ENCODE data around the gene LBHD1. TPM values are rescaled to one million over a fixed set of nuclear protein-coding genes. Genes with fewer than 3 reads are reported as not detected.

Gene LBHD1
- total and polyA plus RNA-seq, 2 donors (not counting 3 experiments of a cell fraction or from before 2014, with no cell fraction given) = 3.8 to 7.5 TPM

DNA sequence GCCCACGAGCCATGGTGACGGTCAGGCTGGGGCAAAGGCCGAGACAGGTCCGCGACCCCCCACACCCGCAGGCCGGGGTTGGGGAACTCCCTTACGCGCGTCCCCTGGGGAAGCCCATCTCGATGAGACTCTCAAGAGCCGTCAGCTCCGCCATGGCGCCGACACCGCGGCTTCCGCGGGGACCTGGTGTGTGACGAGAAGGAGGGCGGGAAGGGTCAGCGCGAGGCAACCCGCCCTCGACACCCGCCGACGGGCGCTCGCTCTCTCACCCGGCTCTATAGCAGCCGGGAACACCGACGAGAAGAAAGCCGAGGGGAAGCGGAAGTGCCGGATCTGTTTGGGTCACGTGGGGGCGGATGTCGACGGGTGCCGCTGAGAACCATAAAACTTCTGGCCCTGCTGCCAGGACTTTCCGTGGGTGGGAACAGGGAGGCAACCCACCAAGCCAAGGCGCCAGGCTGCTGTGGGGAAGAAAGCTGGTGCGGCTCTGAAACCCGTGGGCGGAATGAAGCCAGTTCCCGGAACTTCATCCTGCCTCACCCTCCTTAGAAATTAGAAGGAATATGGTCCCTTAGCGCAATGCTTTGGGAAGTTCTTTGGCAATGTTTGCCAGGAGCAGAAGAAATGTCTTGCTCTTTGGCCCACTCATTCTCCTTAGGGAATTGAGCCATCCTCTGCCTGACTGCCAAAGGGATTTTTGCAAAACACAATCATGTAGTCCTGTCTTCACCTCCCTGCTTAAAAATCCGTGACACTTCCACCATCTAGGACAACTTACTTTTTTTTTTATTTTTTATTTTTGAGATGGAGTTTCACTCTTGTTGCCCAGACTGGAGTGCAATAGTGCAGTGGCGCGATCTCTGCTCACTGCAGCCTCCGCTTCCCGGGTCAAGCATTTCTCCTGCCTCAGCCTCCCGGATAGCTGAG is 7.0 kb upstream of the LBHD1 start, which contains the start of gene UBXN1:
Gene UBXN1, minus strand, starts transcription at position 304 of the 927 bp plus-strand sequence. Its CDS starts 150 bp downstream, at position 154.
- ChIA-PET CTCF (interaction anchor here (1.0 to 3.9 kb wide), 3 partner anchors 14 to 24 kb away, joined by 3 to 118 read pairs (median 4); partner anchors contain the start of genes C11orf98, CSKMT and LRRN4CL), POLR2A (interaction anchor here (0.6 to 3.2 kb wide), 3 partner anchors 14 to 160 kb away, joined by 3 to 33 read pairs (median 4); partner anchors contain the start of genes C11orf98, CSKMT and WDR74)
- dilution Hi-C loops (cut with MboI; ENCODE audit: extremely low pct_ligation_motif_present, low sequenced_read_pairs) = no loop called here
- DNase-seq (ENCODE audit: low read depth, low spot score) (peak; percentile 89), FAIRE-seq (peak; percentile 93)
- peak within 1 kb of the TSS; percentile 76 to 93 (median 79) for H3K4me3 ChIP-seq (replicated peaks in 1 of 3; ENCODE audit: insufficient read depth in 1 of 3, low read depth in 1 of 3, low read length in 3 of 3)
- H3K36me3 ChIP-seq (ENCODE audit: control insufficient read depth in 2 of 2, extremely low read depth in 1 of 2, insufficient read depth in 2 of 2, low read length in 2 of 2) = peaks cover 0 to 17% of the 10 kb centered on the region in 2 experiments
- peak within 1 kb of the TSS; percentile 72 for H2AFZ ChIP-seq (ENCODE audit: low read depth, low read length)
- peaks cover 16% of the 10 kb centered on the region for H3K79me2 ChIP-seq (ENCODE audit: control insufficient read depth, insufficient read depth, low read length)
- TF ChIP-seq, protein P1, sequence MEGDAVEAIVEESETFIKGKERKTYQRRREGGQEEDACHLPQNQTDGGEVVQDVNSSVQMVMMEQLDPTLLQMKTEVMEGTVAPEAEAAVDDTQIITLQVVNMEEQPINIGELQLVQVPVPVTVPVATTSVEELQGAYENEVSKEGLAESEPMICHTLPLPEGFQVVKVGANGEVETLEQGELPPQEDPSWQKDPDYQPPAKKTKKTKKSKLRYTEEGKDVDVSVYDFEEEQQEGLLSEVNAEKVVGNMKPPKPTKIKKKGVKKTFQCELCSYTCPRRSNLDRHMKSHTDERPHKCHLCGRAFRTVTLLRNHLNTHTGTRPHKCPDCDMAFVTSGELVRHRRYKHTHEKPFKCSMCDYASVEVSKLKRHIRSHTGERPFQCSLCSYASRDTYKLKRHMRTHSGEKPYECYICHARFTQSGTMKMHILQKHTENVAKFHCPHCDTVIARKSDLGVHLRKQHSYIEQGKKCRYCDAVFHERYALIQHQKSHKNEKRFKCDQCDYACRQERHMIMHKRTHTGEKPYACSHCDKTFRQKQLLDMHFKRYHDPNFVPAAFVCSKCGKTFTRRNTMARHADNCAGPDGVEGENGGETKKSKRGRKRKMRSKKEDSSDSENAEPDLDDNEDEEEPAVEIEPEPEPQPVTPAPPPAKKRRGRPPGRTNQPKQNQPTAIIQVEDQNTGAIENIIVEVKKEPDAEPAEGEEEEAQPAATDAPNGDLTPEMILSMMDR (IDR thresholded peaks at IDR 0.05; ENCODE audit: extremely low read depth in 1 of 2, insufficient read depth in 1 of 2, low read depth in 1 of 2, low read length in 2 of 2) = no peak
- TF ChIP-seq POLR2AphosphoS5 (IDR thresholded peaks at IDR 0.05; ENCODE audit: insufficient read depth, low read depth, low read length) (peak; percentile 89), MYC (IDR thresholded peaks at IDR 0.05; ENCODE audit: low read depth, low read length) (peak; percentile 26), EZH2 (IDR thresholded peaks at IDR 0.05; ENCODE audit: borderline replicate concordance, low read depth, low read length, severe bottlenecking) (no peak), GATA2 (IDR thresholded peaks at IDR 0.05; ENCODE audit: insufficient read depth, insufficient read length, low read depth, low read length) (no peak), JUN (IDR thresholded peaks at IDR 0.05; ENCODE audit: borderline replicate concordance, insufficient read depth, insufficient read length, low read depth) (no peak), POLR2A (IDR thresholded peaks at IDR 0.05; ENCODE audit: low read depth, low read length) (peak; percentile 84), FOS (IDR thresholded peaks at IDR 0.05; ENCODE audit: borderline replicate concordance, insufficient read depth, low read length) (no peak)
- TF ChIP-seq, protein P2, sequence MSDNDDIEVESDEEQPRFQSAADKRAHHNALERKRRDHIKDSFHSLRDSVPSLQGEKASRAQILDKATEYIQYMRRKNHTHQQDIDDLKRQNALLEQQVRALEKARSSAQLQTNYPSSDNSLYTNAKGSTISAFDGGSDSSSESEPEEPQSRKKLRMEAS (IDR thresholded peaks at IDR 0.05; ENCODE audit: insufficient read depth, insufficient read length) = peak; percentile 97
- H3K9me1 ChIP-seq (replicated peaks; ENCODE audit: control insufficient read depth, extremely low read depth, insufficient read depth, low read length) = no peaks in the 10 kb centered on the region
- no peaks in the 10 kb centered on the region for H3K9me3 ChIP-seq (replicated peaks; ENCODE audit: control insufficient read depth, insufficient read depth, low read length)
- H3K9ac ChIP-seq (replicated peaks; ENCODE audit: extremely low read depth, insufficient read depth, low read length) = peak within 1 kb of the TSS; percentile 85
- H4K20me1 ChIP-seq (replicated peaks; ENCODE audit: control insufficient read depth, extremely low read depth, insufficient read depth, low read length) = no peaks in the 10 kb centered on the region
- H3K27me3 ChIP-seq (ENCODE audit: control insufficient read depth in 2 of 2, insufficient read depth in 2 of 2, low read length in 2 of 2) = no peaks in the 10 kb centered on the region
- intact Hi-C loops (cut with micrococcal nuclease) = loop anchor here (1.0 to 2.0 kb wide), 3 partner anchors 14 to 183 kb away; partner anchors contain the start of genes C11orf98, CSKMT and HNRNPUL2
- BruUV-seq (replicated peaks) = TSS peak; percentile 91
- H3K4me1 ChIP-seq (ENCODE audit: control insufficient read depth, extremely low read depth, insufficient read depth, low read length) = peaks cover 11% of the 10 kb centered on the region
- H3K27ac ChIP-seq (ENCODE audit: insufficient read depth, low read depth, low read length) = peak within 1 kb of the TSS; percentile 74
- peak within 1 kb of the TSS; percentile 71 for H3K4me2 ChIP-seq (ENCODE audit: insufficient read depth, low read length)
